Endothelial cell of umbilical vein (primary cell): Measurements from ENCODE around the gene PKMYT1. TPM values are rescaled to one million over a fixed set of nuclear protein-coding genes. Genes with fewer than 3 reads are reported as not detected.

Experiments
- BruUV-seq: library from RNA; stranded (reverse); fragments of 400-500 nt; replicated peaks from 2 replicates; lab custom pipeline; 2021; lab: Mats Ljungman, UMichigan
- CTCF ChIA-PET: fragments of 300-600, 350-600 bp; sonication (Branson Sonifier 250); formaldehyde crosslinking; loops from one replicate; lab custom pipeline; 2021; ENCODE audit warnings: antibody characterized with exemption, inconsistent platforms; lab: Charles Lee
- POLR2A ChIA-PET: fragments of 300-600, 350-600 bp; sonication (Branson Sonifier 250); formaldehyde crosslinking; loops from one replicate; lab custom pipeline; 2021; ENCODE audit warnings: antibody characterized with exemption, inconsistent platforms; lab: Charles Lee
- DNase-seq: peaks from one replicate; pipeline ENCODE4 v3.0.0-alpha.2; 2011; ENCODE audit warnings: low read depth, low spot score
- FAIRE-seq: peaks from 2 replicates; lab custom pipeline; 2011; peaks lifted over from hg19 to GRCh38; lab: Jason Lieb, UNC
- H2AFZ ChIP-seq: 2 replicates; pipeline ENCODE4 v1.6.0; 2012; ENCODE audit warnings: low read depth, low read length, control low read depth, inconsistent platforms
- H3K27ac ChIP-seq: 2 replicates; pipeline ENCODE4 v1.5.1; 2011; ENCODE audit warnings: low read depth, mild to moderate bottlenecking, control low read depth, low read length, moderate library complexity; ENCODE audit not compliant: insufficient read depth
- H3K27me3 ChIP-seq, 2 experiments: 2 replicates each; pipeline versions ENCODE4 v1.6.0 to v1.6.1; 2011; ENCODE audit warnings: low read length in 2 of 2, mixed read lengths in 1 of 2; ENCODE audit not compliant: control insufficient read depth in 2 of 2, insufficient read depth in 2 of 2
- H3K36me3 ChIP-seq, 2 experiments: 2 replicates in 1 of 2; 3 replicates in 1 of 2; pipeline ENCODE4 v1.5.1; 2011; ENCODE audit warnings: low read length in 2 of 2, mild to moderate bottlenecking in 1 of 2, moderate library complexity in 1 of 2; ENCODE audit not compliant: control insufficient read depth in 2 of 2, insufficient read depth in 2 of 2; ENCODE audit errors: extremely low read depth in 1 of 2
- H3K4me1 ChIP-seq: 3 replicates; pipeline ENCODE4 v1.5.1; 2011; ENCODE audit warnings: mild to moderate bottlenecking, low read length; ENCODE audit not compliant: control insufficient read depth, insufficient read depth; ENCODE audit errors: extremely low read depth
- H3K4me2 ChIP-seq: 2 replicates; pipeline ENCODE4 v1.6.1; 2011; ENCODE audit warnings: low read length, control low read depth, mixed read lengths; ENCODE audit not compliant: insufficient read depth
- H3K4me3 ChIP-seq, 3 experiments: fragments of 200-600 bp in 1 of 3; sonication (generic), shearing (Covaris generic) in 1 of 3; replicated peaks in 1 of 3; 2 replicates each; pipeline ENCODE4 v1.5.1; 2011 to 2016; ENCODE audit warnings: control low read depth in 3 of 3, low read length in 3 of 3, mild to moderate bottlenecking in 2 of 3, inconsistent platforms in 1 of 3, low read depth in 1 of 3, moderate library complexity in 1 of 3; ENCODE audit not compliant: insufficient read depth in 1 of 3
- H3K79me2 ChIP-seq: 2 replicates; pipeline ENCODE4 v1.6.0; 2012; ENCODE audit warnings: low read length, inconsistent platforms; ENCODE audit not compliant: control insufficient read depth, insufficient read depth
- H3K9ac ChIP-seq: replicated peaks from 2 replicates; pipeline ENCODE3; 2011; ENCODE audit warnings: low read length, control low read depth; ENCODE audit not compliant: insufficient read depth; ENCODE audit errors: extremely low read depth
- H3K9me1 ChIP-seq: replicated peaks from 3 replicates; pipeline ENCODE4 v1.6.0; 2011; ENCODE audit warnings: mild to moderate bottlenecking, low read length; ENCODE audit not compliant: control insufficient read depth, insufficient read depth; ENCODE audit errors: extremely low read depth
- H3K9me3 ChIP-seq: replicated peaks from 2 replicates; pipeline ENCODE4 v1.5.1; 2012; ENCODE audit warnings: low read length, inconsistent platforms; ENCODE audit not compliant: control insufficient read depth, insufficient read depth
- H4K20me1 ChIP-seq: replicated peaks from 2 replicates; pipeline ENCODE3; 2011; ENCODE audit warnings: mild to moderate bottlenecking, low read length; ENCODE audit not compliant: control insufficient read depth, insufficient read depth; ENCODE audit errors: extremely low read depth
- EZH2 ChIP-seq: IDR thresholded peaks from 2 replicates; pipeline ENCODE4 v1.6.1; 2012; ENCODE audit warnings: borderline replicate concordance, low read depth, mild to moderate bottlenecking, moderate library complexity, low read length, inconsistent platforms; ENCODE audit not compliant: severe bottlenecking
- GATA2 ChIP-seq: IDR thresholded peaks from 2 replicates; pipeline ENCODE4 v1.7.0; 2011; ENCODE audit warnings: low read depth, mild to moderate bottlenecking, moderate library complexity, mixed read lengths, low read length; ENCODE audit not compliant: insufficient read length, insufficient read depth
- JUN ChIP-seq: IDR thresholded peaks from 2 replicates; pipeline ENCODE4 v1.6.1; 2011; ENCODE audit warnings: borderline replicate concordance, low read depth; ENCODE audit not compliant: insufficient read length, insufficient read depth
- MYC ChIP-seq: IDR thresholded peaks from one replicate; pipeline ENCODE4 v1.6.1; 2011; ENCODE audit warnings: mild to moderate bottlenecking, low read depth, low read length
- dilution Hi-C: fragments of 300-500 bp; cut with MboI; formaldehyde crosslinking; loops from one replicate; pipeline ENCODE4 v1.15.0; 2019; ENCODE audit warnings: low sequenced_read_pairs; ENCODE audit not compliant: extremely low pct_ligation_motif_present
- intact Hi-C: fragments of 100-400 bp; cut with micrococcal nuclease; formaldehyde crosslinking; loops from one replicate; pipeline ENCODE4 v1.10.0; 2022
- polyA plus RNA-seq, 4 experiments: library from polyadenylated mRNA; depleted of rRNA in 3 of 4; stranded (reverse) in 3 of 4; unstranded in 1 of 4; fragments of >200 nt; gene quantifications; 2 replicates each; pipeline versions ENCODE4 v1.2.1 to v1.2.3, GENCODE V29; 2011 to 2012; ENCODE audit warnings: missing spikeins in 1 of 4
- total RNA-seq: library from RNA; stranded (reverse); gene quantifications from 2 replicates; pipeline ENCODE4 v1.2.3, GENCODE V29; 2021
- TF ChIP-seq, protein P1 (sequence below), 2 donors: IDR thresholded peaks; 1 replicate in 1 of 2; 2 replicates in 1 of 2; pipeline ENCODE4 v1.5.1; 2011; ENCODE audit warnings: low read length in 2 of 2, mild to moderate bottlenecking in 2 of 2, moderate library complexity in 2 of 2, control low read depth in 1 of 2, inconsistent platforms in 1 of 2, low read depth in 1 of 2; ENCODE audit not compliant: insufficient read depth in 1 of 2; ENCODE audit errors: extremely low read depth in 1 of 2
- TF ChIP-seq, protein P2 (sequence below): IDR thresholded peaks from 2 replicates; pipeline ENCODE4 v1.6.1; 2011; ENCODE audit not compliant: insufficient read depth, insufficient read length

PKMYT1 gene
- total and polyA plus RNA-seq, 2 donors (not counting 3 experiments of a cell fraction or from before 2014, with no cell fraction given) = 26.1 to 48.5 TPM

DNA sequence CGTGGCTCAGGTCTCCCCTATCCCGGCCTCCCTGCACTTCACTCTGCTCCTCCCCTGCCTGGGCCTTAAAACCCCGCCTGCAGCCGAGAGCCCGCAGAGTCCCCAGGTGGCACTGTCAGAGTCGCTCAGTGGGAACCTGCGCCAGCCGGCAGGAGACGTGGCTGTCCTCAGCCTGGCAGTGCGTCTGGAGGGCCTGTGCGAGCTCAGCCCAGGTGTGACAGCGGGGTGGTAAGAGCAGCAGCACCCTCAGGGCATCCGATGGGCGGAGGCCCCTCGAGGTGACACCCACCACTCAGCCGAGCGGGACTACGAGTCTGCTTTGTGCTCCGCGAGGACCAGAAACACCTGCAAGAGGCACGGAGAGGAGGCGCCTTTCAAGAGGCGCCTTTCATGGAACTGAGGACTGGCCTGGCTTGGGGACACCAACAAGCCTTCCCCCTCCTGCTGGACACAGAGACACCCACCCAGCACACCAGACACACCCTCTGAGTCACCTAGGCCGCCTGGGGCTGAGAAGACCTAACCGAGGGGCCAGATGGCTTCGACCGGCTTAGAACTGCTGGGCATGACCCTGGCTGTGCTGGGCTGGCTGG lies 32.7 kb upstream of the PKMYT1 start, which contains the start of gene CLDN9:
Gene CLDN9 (plus strand): TSS at position 96 of the 593 bp plus-strand sequence. CDS start 440 bp downstream, at position 536.
- BruUV-seq = no TSS peak
- FAIRE-seq = no peak
- H3K9me1 ChIP-seq = no peaks in the 10 kb centered on the region

More for the DNA sequence above, 32.7 kb upstream of the PKMYT1 start, which contains the start of gene CLDN9:
- Histone ChIP-seq H3K4me1 (peaks cover 8% of the 10 kb centered on the region), H3K36me3 (no peaks in the 10 kb centered on the region), H4K20me1 (no peaks in the 10 kb centered on the region), H3K27ac (no peak within 1 kb of the TSS), H3K4me2 (no peak within 1 kb of the TSS), H3K27me3 (peaks cover 21 to 22% of the 10 kb centered on the region in 2 experiments), H3K9me3 (no peaks in the 10 kb centered on the region), H3K9ac (no peak within 1 kb of the TSS), H2AFZ (no peak within 1 kb of the TSS), H3K79me2 (no peaks in the 10 kb centered on the region), H3K4me3 (no peak within 1 kb of the TSS)
- ChIA-PET CTCF (interaction anchor here (0.8 to 1.2 kb wide), 2 partner anchors 15 to 19 kb away, joined by 5 to 6 read pairs; no protein-coding TSS in a partner anchor), POLR2A (no interaction called here)
- DNase-seq = no peak
- dilution Hi-C loops = no loop called here
- intact Hi-C loops = no loop called here
- TF ChIP-seq JUN (no peak), EZH2 (no peak), MYC (no peak), GATA2 (no peak)
- TF ChIP-seq, protein P1, sequence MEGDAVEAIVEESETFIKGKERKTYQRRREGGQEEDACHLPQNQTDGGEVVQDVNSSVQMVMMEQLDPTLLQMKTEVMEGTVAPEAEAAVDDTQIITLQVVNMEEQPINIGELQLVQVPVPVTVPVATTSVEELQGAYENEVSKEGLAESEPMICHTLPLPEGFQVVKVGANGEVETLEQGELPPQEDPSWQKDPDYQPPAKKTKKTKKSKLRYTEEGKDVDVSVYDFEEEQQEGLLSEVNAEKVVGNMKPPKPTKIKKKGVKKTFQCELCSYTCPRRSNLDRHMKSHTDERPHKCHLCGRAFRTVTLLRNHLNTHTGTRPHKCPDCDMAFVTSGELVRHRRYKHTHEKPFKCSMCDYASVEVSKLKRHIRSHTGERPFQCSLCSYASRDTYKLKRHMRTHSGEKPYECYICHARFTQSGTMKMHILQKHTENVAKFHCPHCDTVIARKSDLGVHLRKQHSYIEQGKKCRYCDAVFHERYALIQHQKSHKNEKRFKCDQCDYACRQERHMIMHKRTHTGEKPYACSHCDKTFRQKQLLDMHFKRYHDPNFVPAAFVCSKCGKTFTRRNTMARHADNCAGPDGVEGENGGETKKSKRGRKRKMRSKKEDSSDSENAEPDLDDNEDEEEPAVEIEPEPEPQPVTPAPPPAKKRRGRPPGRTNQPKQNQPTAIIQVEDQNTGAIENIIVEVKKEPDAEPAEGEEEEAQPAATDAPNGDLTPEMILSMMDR (IDR thresholded peaks at IDR 0.05; ENCODE audit: extremely low read depth in 1 of 2, insufficient read depth in 1 of 2, low read depth in 1 of 2, low read length in 2 of 2) = no peak
- TF ChIP-seq, protein P2, sequence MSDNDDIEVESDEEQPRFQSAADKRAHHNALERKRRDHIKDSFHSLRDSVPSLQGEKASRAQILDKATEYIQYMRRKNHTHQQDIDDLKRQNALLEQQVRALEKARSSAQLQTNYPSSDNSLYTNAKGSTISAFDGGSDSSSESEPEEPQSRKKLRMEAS = no peak
